Gastroesophageal sphincter (tissue), 4 donors: ENCODE data around the gene ITPK1. TPM values are rescaled to one million over a fixed set of nuclear protein-coding genes. Genes with fewer than 3 reads are reported as not detected.
"Not testable (repeated sequence)": the region's sequence is repeated elsewhere in the genome, so short reads cannot be mapped to it uniquely, and the experiment has no call there.

Experiments
- ATAC-seq: fragments of 150-250 bp; one replicate; pipeline ENCODE4 v1.9.1; 2016; ENCODE audit warnings: mild to moderate bottlenecking, moderate library complexity
- H3K27ac ChIP-seq, 4 donors: fragments of 200-600 bp; sonication (generic) in 3 of 4; 1 replicate in 3 of 4; 2 replicates in 1 of 4; pipeline ENCODE4 v1.5.1; 2016 to 2019
- H3K27me3 ChIP-seq: fragments of 200-600 bp; sonication (generic); one replicate; pipeline ENCODE4 v1.5.1; 2019
- H3K36me3 ChIP-seq, 2 donors: fragments of 200-600 bp; sonication (generic); one replicate each; pipeline ENCODE4 v1.5.1; 2019; ENCODE audit warnings: control low read depth in 1 of 2
- H3K4me1 ChIP-seq, 3 donors: fragments of 200-600 bp; sonication (generic); 1 replicate in 2 of 3; 2 replicates in 1 of 3; pipeline ENCODE4 v1.5.1; 2016 to 2019; ENCODE audit warnings: control low read depth in 2 of 3
- H3K4me3 ChIP-seq, 2 donors: fragments of 200-600 bp; sonication (generic); one replicate each; pipeline ENCODE4 v1.5.1; 2019; ENCODE audit warnings: mild to moderate bottlenecking in 1 of 2, moderate library complexity in 1 of 2
- H3K9me3 ChIP-seq, 3 donors: fragments of 200-600 bp; sonication (generic); one replicate each; pipeline ENCODE4 v1.5.1; 2017 to 2019; ENCODE audit warnings: control low read depth in 2 of 3
- CTCF ChIP-seq, 4 experiments: fragments of 200-600 bp in 2 of 4; fragments of 450-650 bp in 2 of 4; sonication (generic) in 1 of 4; IDR thresholded peaks; one replicate each; pipeline ENCODE4 v1.5.1; 2017 to 2019; ENCODE audit warnings: antibody characterized with exemption in 4 of 4, mild to moderate bottlenecking in 2 of 4, moderate library complexity in 2 of 4
- EP300 ChIP-seq: sonication (generic); formaldehyde crosslinking; IDR thresholded peaks from one replicate; pipeline ENCODE4 v1.6.1; 2017; ENCODE audit warnings: antibody characterized with exemption, mild to moderate bottlenecking
- POLR2A ChIP-seq, 2 donors: fragments of 450-650 bp; IDR thresholded peaks; one replicate each; pipeline ENCODE4 v1.6.1; 2017; ENCODE audit warnings: antibody characterized with exemption in 2 of 2, mild to moderate bottlenecking in 2 of 2, moderate library complexity in 1 of 2
- POLR2AphosphoS5 ChIP-seq: sonication (generic); formaldehyde crosslinking; IDR thresholded peaks from one replicate; pipeline ENCODE4 v1.6.1; 2017; ENCODE audit warnings: antibody characterized with exemption
- WGBS, 2 donors: methylation state at CpG; one replicate each; pipeline ENCODE4 v1.1.5; 2018; ENCODE audit warnings: low coverage in 1 of 2; 5-methylcytosine and 5-hydroxymethylcytosine counted together
- total RNA-seq, 4 donors: library from RNA; depleted of rRNA; stranded (reverse); fragments of >200 nt; gene quantifications; one replicate each; pipeline ENCODE4 v1.1.0, GENCODE V29; 2016

Gene ITPK1
- total RNA-seq, 4 donors from 2014 or later: 68.8 to 201 (median 134) TPM

GRCh38 chr14:93114068-93114710 lies 1.5 kb downstream of the ITPK1 start:
- peak overlapping the region; percentile 57 to 99 (median 98) for H3K27ac ChIP-seq
- ATAC-seq: no peak
- WGBS, 2 donors: 0 to 11% methylated on average over 3 to 9 of the region's 18 CpGs
- TF ChIP-seq POLR2AphosphoS5 (no peak), EP300 (no peak), POLR2A (IDR thresholded peaks at IDR 0.05) (no peak), CTCF (IDR thresholded peaks at IDR 0.05) (no peak)
- peaks cover 0 to 68% (median 15%) of the 10 kb centered on the region in 3 donors for H3K4me1 ChIP-seq
- no peaks in the 10 kb centered on the region for H3K27me3 ChIP-seq
- no peaks in the 10 kb centered on the region for H3K36me3 ChIP-seq
- H3K4me3 ChIP-seq: peak overlapping the region; percentile 49 to 91
- no peaks in the 10 kb centered on the region for H3K9me3 ChIP-seq

- Histone ChIP-seq H3K4me1 (peaks cover 0 to 73% (median 15%) of the 10 kb centered on the region in 3 donors), H3K36me3 (no peaks in the 10 kb centered on the region), H3K27ac (peak overlapping the region; percentile 57 to 99 (median 98)), H3K9me3 (no peaks in the 10 kb centered on the region), H3K27me3 (no peaks in the 10 kb centered on the region), H3K4me3 (peak overlapping the region; percentile 49 to 91)
- 38 to 49% methylated on average over 1 to 6 of the region's 8 CpGs for WGBS, 2 donors
- TF ChIP-seq POLR2AphosphoS5 (no peak), POLR2A (IDR thresholded peaks at IDR 0.05) (no peak), CTCF (IDR thresholded peaks at IDR 0.05) (no peak), EP300 (no peak)
- ATAC-seq: no peak
Measured at GRCh38 chr14:93113678-93114067, 2.1 kb downstream of the ITPK1 start.

GRCh38 chr14:93112891-93113677 lies 2.6 kb downstream of the ITPK1 start:
- TF ChIP-seq EP300 (no peak), POLR2AphosphoS5 (peak; percentile 18), CTCF (IDR thresholded peaks at IDR 0.05) (peak in 3 of 4 experiments; percentile 77 to 79 (median 78))
- WGBS, 2 donors: 10 to 15% methylated on average over 8 to 14 of the region's 15 CpGs
- Histone ChIP-seq H3K27ac (peak overlapping the region; percentile 57 to 99 (median 98)), H3K36me3 (no peaks in the 10 kb centered on the region), H3K4me3 (peak overlapping the region; percentile 49 to 91), H3K9me3 (no peaks in the 10 kb centered on the region), H3K4me1 (peaks cover 0 to 79% (median 18%) of the 10 kb centered on the region in 3 donors), H3K27me3 (no peaks in the 10 kb centered on the region)
- ATAC-seq: no peak

GRCh38 chr14:93111541-93111940 lies 4.2 kb downstream of the ITPK1 start:
- ATAC-seq: not testable (repeated sequence)

GRCh38 chr14:93110856-93111419 lies 4.8 kb downstream of the ITPK1 start:
- no peak for ATAC-seq
- 61 to 64% methylated on average over 3 of the region's 5 CpGs for WGBS, 2 donors
- Histone ChIP-seq H3K27ac (peak overlapping the region in 1 of 4 donors; percentile 24), H3K9me3 (no peaks in the 10 kb centered on the region), H3K4me1 (peaks cover 0 to 88% (median 35%) of the 10 kb centered on the region in 3 donors), H3K4me3 (no peak overlapping the region), H3K27me3 (no peaks in the 10 kb centered on the region), H3K36me3 (no peaks in the 10 kb centered on the region)
- no peak for TF ChIP-seq EP300
- TF ChIP-seq POLR2AphosphoS5: no peak
- no peak for TF ChIP-seq CTCF (IDR thresholded peaks at IDR 0.05)

More at GRCh38 chr14:93111541-93111940, 4.2 kb downstream of the ITPK1 start:
- H3K4me1 ChIP-seq: peaks cover 0 to 88% (median 33%) of the 10 kb centered on the region in 3 donors
- peak overlapping the region in 2 of 4 donors; percentile 13 to 18 for H3K27ac ChIP-seq
- not testable (repeated sequence) for H3K27me3 ChIP-seq, H3K36me3 ChIP-seq, H3K9me3 ChIP-seq, H3K4me3 ChIP-seq
- 88% methylated on average over 1 of the region's 8 CpGs for WGBS, 2 donors
